Endothelial cell of umbilical vein (primary cell): Measurements from ENCODE around the gene LRCH1. TPM values are rescaled to one million over a fixed set of nuclear protein-coding genes. Genes with fewer than 3 reads are reported as not detected.

ENCODE experiments used
- BruUV-seq: library from RNA; stranded (reverse); fragments of 400-500 nt; replicated peaks from 2 replicates; lab custom pipeline; 2021; lab: Mats Ljungman, UMichigan
- CTCF ChIA-PET: fragments of 300-600, 350-600 bp; sonication (Branson Sonifier 250); formaldehyde crosslinking; loops from one replicate; lab custom pipeline; 2021; ENCODE audit warnings: antibody characterized with exemption, inconsistent platforms; lab: Charles Lee
- POLR2A ChIA-PET: fragments of 300-600, 350-600 bp; sonication (Branson Sonifier 250); formaldehyde crosslinking; loops from one replicate; lab custom pipeline; 2021; ENCODE audit warnings: antibody characterized with exemption, inconsistent platforms; lab: Charles Lee
- DNase-seq: peaks from one replicate; pipeline ENCODE4 v3.0.0-alpha.2; 2011; ENCODE audit warnings: low read depth, low spot score
- FAIRE-seq: peaks from 2 replicates; lab custom pipeline; 2011; peaks lifted over from hg19 to GRCh38; lab: Jason Lieb, UNC
- H2AFZ ChIP-seq: 2 replicates; pipeline ENCODE4 v1.6.0; 2012; ENCODE audit warnings: low read depth, low read length, control low read depth, inconsistent platforms
- H3K27ac ChIP-seq: 2 replicates; pipeline ENCODE4 v1.5.1; 2011; ENCODE audit warnings: low read depth, mild to moderate bottlenecking, control low read depth, low read length, moderate library complexity; ENCODE audit not compliant: insufficient read depth
- H3K27me3 ChIP-seq, 2 experiments: 2 replicates each; pipeline versions ENCODE4 v1.6.0 to v1.6.1; 2011; ENCODE audit warnings: low read length in 2 of 2, mixed read lengths in 1 of 2; ENCODE audit not compliant: control insufficient read depth in 2 of 2, insufficient read depth in 2 of 2
- H3K36me3 ChIP-seq, 2 experiments: 2 replicates in 1 of 2; 3 replicates in 1 of 2; pipeline ENCODE4 v1.5.1; 2011; ENCODE audit warnings: low read length in 2 of 2, mild to moderate bottlenecking in 1 of 2, moderate library complexity in 1 of 2; ENCODE audit not compliant: control insufficient read depth in 2 of 2, insufficient read depth in 2 of 2; ENCODE audit errors: extremely low read depth in 1 of 2
- H3K4me1 ChIP-seq: 3 replicates; pipeline ENCODE4 v1.5.1; 2011; ENCODE audit warnings: mild to moderate bottlenecking, low read length; ENCODE audit not compliant: control insufficient read depth, insufficient read depth; ENCODE audit errors: extremely low read depth
- H3K4me2 ChIP-seq: 2 replicates; pipeline ENCODE4 v1.6.1; 2011; ENCODE audit warnings: low read length, control low read depth, mixed read lengths; ENCODE audit not compliant: insufficient read depth
- H3K4me3 ChIP-seq, 3 experiments: fragments of 200-600 bp in 1 of 3; sonication (generic), shearing (Covaris generic) in 1 of 3; replicated peaks in 1 of 3; 2 replicates each; pipeline ENCODE4 v1.5.1; 2011 to 2016; ENCODE audit warnings: control low read depth in 3 of 3, low read length in 3 of 3, mild to moderate bottlenecking in 2 of 3, inconsistent platforms in 1 of 3, low read depth in 1 of 3, moderate library complexity in 1 of 3; ENCODE audit not compliant: insufficient read depth in 1 of 3
- H3K79me2 ChIP-seq: 2 replicates; pipeline ENCODE4 v1.6.0; 2012; ENCODE audit warnings: low read length, inconsistent platforms; ENCODE audit not compliant: control insufficient read depth, insufficient read depth
- H3K9ac ChIP-seq: replicated peaks from 2 replicates; pipeline ENCODE3; 2011; ENCODE audit warnings: low read length, control low read depth; ENCODE audit not compliant: insufficient read depth; ENCODE audit errors: extremely low read depth
- H3K9me1 ChIP-seq: replicated peaks from 3 replicates; pipeline ENCODE4 v1.6.0; 2011; ENCODE audit warnings: mild to moderate bottlenecking, low read length; ENCODE audit not compliant: control insufficient read depth, insufficient read depth; ENCODE audit errors: extremely low read depth
- H3K9me3 ChIP-seq: replicated peaks from 2 replicates; pipeline ENCODE4 v1.5.1; 2012; ENCODE audit warnings: low read length, inconsistent platforms; ENCODE audit not compliant: control insufficient read depth, insufficient read depth
- H4K20me1 ChIP-seq: replicated peaks from 2 replicates; pipeline ENCODE3; 2011; ENCODE audit warnings: mild to moderate bottlenecking, low read length; ENCODE audit not compliant: control insufficient read depth, insufficient read depth; ENCODE audit errors: extremely low read depth
- CTCF ChIP-seq, 2 donors: IDR thresholded peaks; 1 replicate in 1 of 2; 2 replicates in 1 of 2; pipeline ENCODE4 v1.5.1; 2011; ENCODE audit warnings: low read length in 2 of 2, mild to moderate bottlenecking in 2 of 2, moderate library complexity in 2 of 2, control low read depth in 1 of 2, inconsistent platforms in 1 of 2, low read depth in 1 of 2; ENCODE audit not compliant: insufficient read depth in 1 of 2; ENCODE audit errors: extremely low read depth in 1 of 2
- EZH2 ChIP-seq: IDR thresholded peaks from 2 replicates; pipeline ENCODE4 v1.6.1; 2012; ENCODE audit warnings: borderline replicate concordance, low read depth, mild to moderate bottlenecking, moderate library complexity, low read length, inconsistent platforms; ENCODE audit not compliant: severe bottlenecking
- FOS ChIP-seq: IDR thresholded peaks from 2 replicates; pipeline ENCODE4 v1.6.1; 2011; ENCODE audit warnings: mild to moderate bottlenecking, low read length, moderate library complexity, borderline replicate concordance; ENCODE audit not compliant: insufficient read depth
- GATA2 ChIP-seq: IDR thresholded peaks from 2 replicates; pipeline ENCODE4 v1.7.0; 2011; ENCODE audit warnings: low read depth, mild to moderate bottlenecking, moderate library complexity, mixed read lengths, low read length; ENCODE audit not compliant: insufficient read length, insufficient read depth
- JUN ChIP-seq: IDR thresholded peaks from 2 replicates; pipeline ENCODE4 v1.6.1; 2011; ENCODE audit warnings: borderline replicate concordance, low read depth; ENCODE audit not compliant: insufficient read length, insufficient read depth
- MAX ChIP-seq: IDR thresholded peaks from 2 replicates; pipeline ENCODE4 v1.6.1; 2011; ENCODE audit not compliant: insufficient read depth, insufficient read length
- MYC ChIP-seq: IDR thresholded peaks from one replicate; pipeline ENCODE4 v1.6.1; 2011; ENCODE audit warnings: mild to moderate bottlenecking, low read depth, low read length
- POLR2A ChIP-seq: IDR thresholded peaks from 2 replicates; pipeline ENCODE4 v1.6.1; 2012; ENCODE audit warnings: low read depth, mild to moderate bottlenecking, control low read depth, low read length
- POLR2AphosphoS5 ChIP-seq: IDR thresholded peaks from 2 replicates; pipeline ENCODE4 v1.6.1; 2012; ENCODE audit warnings: low read depth, mild to moderate bottlenecking, control low read depth, low read length, moderate library complexity; ENCODE audit not compliant: insufficient read depth
- dilution Hi-C: fragments of 300-500 bp; cut with MboI; formaldehyde crosslinking; loops from one replicate; pipeline ENCODE4 v1.15.0; 2019; ENCODE audit warnings: low sequenced_read_pairs; ENCODE audit not compliant: extremely low pct_ligation_motif_present
- intact Hi-C: fragments of 100-400 bp; cut with micrococcal nuclease; formaldehyde crosslinking; loops from one replicate; pipeline ENCODE4 v1.10.0; 2022
- polyA plus RNA-seq, 4 experiments: library from polyadenylated mRNA; depleted of rRNA in 3 of 4; stranded (reverse) in 3 of 4; unstranded in 1 of 4; fragments of >200 nt; gene quantifications; 2 replicates each; pipeline versions ENCODE4 v1.2.1 to v1.2.3, GENCODE V29; 2011 to 2012; ENCODE audit warnings: missing spikeins in 1 of 4
- total RNA-seq: library from RNA; stranded (reverse); gene quantifications from 2 replicates; pipeline ENCODE4 v1.2.3, GENCODE V29; 2021

The LRCH1 gene
- total and polyA plus RNA-seq, 2 donors (not counting 3 experiments of a cell fraction or from before 2014, with no cell fraction given), result 5.4 to 16.5 TPM

- dilution Hi-C loops (no loop called here), intact Hi-C loops (no loop called here)
- H3K4me2 ChIP-seq, result no peak overlapping the region
- no peaks in the 10 kb centered on the region for H3K9me1 ChIP-seq
- CTCF ChIA-PET, result interaction anchor here (1.6 to 2.2 kb wide), 2 partner anchors 8 to 10 kb away, joined by 4 to 6 read pairs; no protein-coding TSS in a partner anchor
- H3K27me3 ChIP-seq, result no peaks in the 10 kb centered on the region
- DNase-seq, result no peak
- POLR2A ChIA-PET, result no interaction called here
- no peak overlapping the region for H3K4me3 ChIP-seq
- H3K36me3 ChIP-seq, result no peaks in the 10 kb centered on the region
- H3K27ac ChIP-seq, result no peak overlapping the region
- H2AFZ ChIP-seq, result no peak overlapping the region
- TF ChIP-seq POLR2A (no peak), MAX (no peak), POLR2AphosphoS5 (no peak), CTCF (IDR thresholded peaks at IDR 0.05; ENCODE audit: extremely low read depth in 1 of 2, insufficient read depth in 1 of 2, low read depth in 1 of 2, low read length in 2 of 2) (no peak), FOS (no peak), MYC (no peak), EZH2 (no peak), GATA2 (no peak), JUN (no peak)
- no peak for FAIRE-seq
- BruUV-seq, result no TSS peak
- no peaks in the 10 kb centered on the region for H3K4me1 ChIP-seq
- peaks cover 3% of the 10 kb centered on the region for H3K79me2 ChIP-seq
- H3K9me3 ChIP-seq, result no peaks in the 10 kb centered on the region
- no peaks in the 10 kb centered on the region for H4K20me1 ChIP-seq
- no peak overlapping the region for H3K9ac ChIP-seq
Measured at GRCh38 chr13:46632176-46632575, 79.2 kb downstream of the LRCH1 start.
